Measurements from ENCODE around the gene HOXD4. TPM values are rescaled to one million over a fixed set of nuclear protein-coding genes. Genes with fewer than 3 reads are reported as not detected.

The HOXD4 gene
- total RNA-seq, 1 donor from 2014 or later = 1.0 TPM

DNA sequence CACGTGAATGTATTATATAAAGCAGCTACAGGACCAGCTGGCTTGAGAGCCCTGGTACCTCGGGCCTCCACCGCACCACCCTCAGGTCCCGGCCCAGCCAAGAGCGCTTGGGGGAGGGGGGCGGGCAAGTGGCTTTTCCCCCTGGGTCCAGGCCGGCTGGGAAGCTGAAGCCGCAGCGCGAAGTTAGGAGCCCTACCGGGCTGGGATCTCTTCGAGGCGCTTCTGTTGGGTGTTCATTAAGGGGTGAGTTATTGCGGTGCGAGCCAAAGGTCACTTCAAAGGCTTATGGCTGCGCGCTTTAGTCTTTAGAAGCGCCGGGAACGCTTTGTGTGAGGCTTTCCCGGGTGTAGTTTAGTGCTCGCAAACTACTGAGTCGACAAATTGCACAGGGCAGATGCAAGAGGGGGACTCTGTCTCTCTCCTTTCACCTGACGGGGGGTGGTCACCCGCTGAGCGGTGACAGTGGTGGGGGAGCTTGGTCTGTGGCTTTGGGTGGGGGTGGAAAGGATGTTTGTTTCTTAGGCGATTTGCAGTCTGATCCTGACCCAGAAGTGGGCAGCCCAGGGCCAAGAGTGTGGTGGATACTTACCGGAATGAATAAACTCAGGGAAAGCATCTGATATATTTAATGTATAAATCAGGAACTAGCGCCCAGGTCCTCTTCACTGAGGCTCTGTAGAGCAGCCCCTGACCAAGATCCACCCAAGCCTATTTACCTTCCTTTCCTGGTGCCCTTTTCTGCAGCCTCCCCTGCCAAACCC is 11.7 kb downstream of the HOXD4 start:
- peaks cover 53 to 82% (median 55%) of the 10 kb centered on the region in 3 donors for H3K27me3 ChIP-seq (ENCODE audit: control insufficient read depth in 3 of 3, insufficient read depth in 3 of 3, low read length in 3 of 3)

DNA sequence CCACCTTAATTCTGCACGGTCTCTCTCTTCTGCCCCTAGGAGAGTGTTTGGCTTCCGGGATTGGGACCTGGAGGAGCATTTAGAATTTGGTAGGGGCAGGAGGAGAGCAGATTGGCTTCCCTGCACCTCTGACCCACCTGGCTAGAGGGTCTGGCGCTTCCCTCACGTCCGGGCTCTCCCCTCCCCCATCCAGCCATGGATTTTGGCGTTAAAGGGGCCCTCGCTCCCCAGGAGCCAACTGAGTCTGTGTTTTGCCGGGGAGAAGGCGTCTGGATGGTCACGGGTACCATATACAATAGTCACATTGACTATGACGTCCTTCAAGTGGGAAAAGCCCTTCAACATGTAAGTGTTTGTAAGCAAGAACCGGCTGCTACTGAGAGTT is 12.3 kb downstream of the HOXD4 start:
- Histone ChIP-seq H3K9me3 (ENCODE audit: control insufficient read depth in 3 of 3, low read length in 3 of 3) (no peaks in the 10 kb centered on the region), H3K27me3 (ENCODE audit: control insufficient read depth in 3 of 3, insufficient read depth in 3 of 3, low read length in 3 of 3) (peaks cover 50 to 77% (median 55%) of the 10 kb centered on the region in 3 donors), H3K4me1 (ENCODE audit: control insufficient read depth in 3 of 3, insufficient read depth in 3 of 3, low read length in 3 of 3) (peaks cover 14 to 19% (median 15%) of the 10 kb centered on the region in 3 donors), H3K9ac (ENCODE audit: low read depth in 1 of 3, low read length in 3 of 3) (no peak overlapping the region), H3K4me3 (ENCODE audit: low read length in 3 of 3) (no peak overlapping the region), H3K27ac (ENCODE audit: low read depth, low read length) (no peak overlapping the region), H3K36me3 (ENCODE audit: control insufficient read depth in 3 of 3, insufficient read depth in 3 of 3, low read length in 3 of 3) (no peaks in the 10 kb centered on the region)

More for the DNA sequence above, 11.7 kb downstream of the HOXD4 start:
- Histone ChIP-seq H3K27ac (ENCODE audit: low read depth, low read length) (no peak overlapping the region), H3K4me1 (ENCODE audit: control insufficient read depth in 3 of 3, insufficient read depth in 3 of 3, low read length in 3 of 3) (peaks cover 14 to 19% (median 15%) of the 10 kb centered on the region in 3 donors), H3K9ac (ENCODE audit: low read depth in 1 of 3, low read length in 3 of 3) (no peak overlapping the region), H3K36me3 (ENCODE audit: control insufficient read depth in 3 of 3, insufficient read depth in 3 of 3, low read length in 3 of 3) (no peaks in the 10 kb centered on the region), H3K4me3 (ENCODE audit: low read length in 3 of 3) (no peak overlapping the region), H3K9me3 (ENCODE audit: control insufficient read depth in 3 of 3, low read length in 3 of 3) (no peaks in the 10 kb centered on the region)

DNA sequence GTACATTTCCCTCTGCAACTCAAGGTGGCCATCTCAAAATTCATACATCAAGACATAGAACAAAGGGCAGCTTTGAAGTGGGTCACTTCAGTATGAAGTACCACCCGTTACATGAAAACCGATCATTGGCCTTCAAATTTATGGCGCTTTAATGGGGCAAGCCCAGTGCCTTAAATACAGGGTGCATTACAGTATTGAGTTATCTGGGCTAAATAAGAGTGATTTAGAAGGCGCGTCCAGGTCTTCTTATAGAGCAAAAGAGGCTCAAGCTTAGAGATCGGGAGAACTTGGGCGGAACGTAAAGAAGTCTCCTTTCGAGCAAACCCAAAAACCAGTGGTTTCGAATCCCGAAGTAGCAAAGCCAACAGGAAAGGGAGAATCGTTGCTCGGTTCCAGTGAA is 12.9 kb downstream of the HOXD4 start:
- Histone ChIP-seq H3K9ac (ENCODE audit: low read depth in 1 of 3, low read length in 3 of 3) (no peak overlapping the region), H3K27me3 (ENCODE audit: control insufficient read depth in 3 of 3, insufficient read depth in 3 of 3, low read length in 3 of 3) (peaks cover 49 to 76% (median 54%) of the 10 kb centered on the region in 3 donors), H3K9me3 (ENCODE audit: control insufficient read depth in 3 of 3, low read length in 3 of 3) (no peaks in the 10 kb centered on the region), H3K27ac (ENCODE audit: low read depth, low read length) (no peak overlapping the region), H3K4me3 (ENCODE audit: low read length in 3 of 3) (no peak overlapping the region), H3K36me3 (ENCODE audit: control insufficient read depth in 3 of 3, insufficient read depth in 3 of 3, low read length in 3 of 3) (no peaks in the 10 kb centered on the region), H3K4me1 (ENCODE audit: control insufficient read depth in 3 of 3, insufficient read depth in 3 of 3, low read length in 3 of 3) (peaks cover 14 to 19% (median 15%) of the 10 kb centered on the region in 3 donors)

DNA sequence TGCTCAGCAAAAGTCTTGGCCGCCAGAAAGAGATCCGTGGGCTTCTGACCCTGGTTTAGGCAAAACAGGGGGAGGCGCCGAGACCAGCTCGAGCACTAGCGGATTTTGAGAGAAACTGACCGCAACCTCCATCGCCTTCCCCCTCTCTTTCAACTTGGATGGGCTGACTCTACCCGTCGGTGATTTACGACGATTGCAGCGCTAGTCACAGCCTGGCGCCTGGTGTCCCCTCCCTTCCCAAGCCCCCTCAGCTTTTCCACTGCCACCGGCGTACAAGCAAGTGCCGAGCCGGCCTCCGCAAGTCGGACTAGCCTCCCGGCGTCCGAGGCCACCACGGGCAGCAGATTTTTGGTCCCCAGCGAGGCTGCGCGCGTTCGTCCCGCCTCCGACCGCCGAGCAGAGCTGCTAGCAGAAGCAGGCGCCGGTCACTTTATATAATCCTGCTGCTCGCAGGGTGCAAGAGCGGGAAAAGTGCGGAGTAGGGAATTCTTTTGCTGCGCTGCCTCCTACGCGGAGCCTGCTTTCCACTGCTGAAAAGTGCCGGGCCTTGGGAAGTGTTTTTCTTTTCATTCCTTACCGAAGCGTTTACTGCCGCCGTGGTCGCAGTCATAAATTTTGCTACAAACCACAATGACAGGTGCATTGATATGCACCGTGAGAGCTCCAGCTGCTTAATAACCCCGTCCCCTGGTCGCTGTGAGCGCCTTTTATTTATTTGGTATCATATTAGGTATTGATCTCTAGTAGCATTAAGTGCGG is 13.4 kb downstream of the HOXD4 start:
- Histone ChIP-seq H3K27me3 (ENCODE audit: control insufficient read depth in 3 of 3, insufficient read depth in 3 of 3, low read length in 3 of 3) (peaks cover 43 to 76% (median 50%) of the 10 kb centered on the region in 3 donors), H3K9ac (ENCODE audit: low read depth in 1 of 3, low read length in 3 of 3) (no peak overlapping the region), H3K36me3 (ENCODE audit: control insufficient read depth in 3 of 3, insufficient read depth in 3 of 3, low read length in 3 of 3) (no peaks in the 10 kb centered on the region), H3K4me1 (ENCODE audit: control insufficient read depth in 3 of 3, insufficient read depth in 3 of 3, low read length in 3 of 3) (peaks cover 12 to 14% (median 13%) of the 10 kb centered on the region in 3 donors), H3K27ac (ENCODE audit: low read depth, low read length) (no peak overlapping the region), H3K9me3 (ENCODE audit: control insufficient read depth in 3 of 3, low read length in 3 of 3) (no peaks in the 10 kb centered on the region), H3K4me3 (ENCODE audit: low read length in 3 of 3) (peak overlapping the region in 1 of 3 donors; percentile 6)

DNA sequence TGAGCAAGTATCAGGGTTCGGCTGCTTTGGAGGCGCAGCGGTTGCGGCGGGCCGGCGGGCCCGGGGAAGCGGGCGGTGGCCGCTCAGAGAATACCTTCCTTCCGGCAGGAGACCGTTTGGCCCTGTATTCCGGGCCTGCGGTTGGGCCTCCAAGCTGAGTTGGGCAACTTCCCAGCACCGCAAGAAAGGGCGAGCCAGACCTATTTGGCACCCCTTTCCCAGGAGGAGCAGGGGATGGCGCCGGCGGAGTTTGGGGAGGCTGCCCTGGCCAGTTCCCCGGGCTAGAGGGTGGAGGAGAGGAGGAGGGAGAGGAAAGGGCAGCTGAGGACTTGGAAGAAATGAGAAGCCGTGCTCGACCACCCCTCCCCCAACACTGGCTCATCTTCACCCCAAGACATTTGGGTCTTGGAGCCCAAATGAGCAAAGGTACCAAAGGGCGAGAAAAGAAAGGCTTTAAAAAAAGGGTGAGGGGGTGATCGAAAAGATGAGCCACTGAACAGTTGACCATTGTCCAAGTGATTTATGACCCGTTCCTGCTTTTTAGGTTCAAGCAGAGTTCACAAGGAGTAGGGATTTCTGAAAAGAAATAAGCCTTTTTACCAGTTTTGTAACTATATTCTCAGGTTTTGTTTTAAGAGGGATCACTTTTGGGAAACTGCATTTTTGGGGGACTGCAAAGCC is 14.2 kb downstream of the HOXD4 start:
- no peak overlapping the region for H3K9ac ChIP-seq (ENCODE audit: low read depth in 1 of 3, low read length in 3 of 3)
- no peaks in the 10 kb centered on the region for H3K36me3 ChIP-seq (ENCODE audit: control insufficient read depth in 3 of 3, insufficient read depth in 3 of 3, low read length in 3 of 3)
- H3K9me3 ChIP-seq (ENCODE audit: control insufficient read depth in 3 of 3, low read length in 3 of 3) = no peaks in the 10 kb centered on the region
- H3K27me3 ChIP-seq (ENCODE audit: control insufficient read depth in 3 of 3, insufficient read depth in 3 of 3, low read length in 3 of 3) = peaks cover 40 to 75% (median 42%) of the 10 kb centered on the region in 3 donors
- no peak overlapping the region for H3K27ac ChIP-seq (ENCODE audit: low read depth, low read length)
- H3K4me1 ChIP-seq (ENCODE audit: control insufficient read depth in 3 of 3, insufficient read depth in 3 of 3, low read length in 3 of 3) = peaks cover 5 to 14% (median 6%) of the 10 kb centered on the region in 3 donors
- no peak overlapping the region for H3K4me3 ChIP-seq (ENCODE audit: low read length in 3 of 3)

DNA sequence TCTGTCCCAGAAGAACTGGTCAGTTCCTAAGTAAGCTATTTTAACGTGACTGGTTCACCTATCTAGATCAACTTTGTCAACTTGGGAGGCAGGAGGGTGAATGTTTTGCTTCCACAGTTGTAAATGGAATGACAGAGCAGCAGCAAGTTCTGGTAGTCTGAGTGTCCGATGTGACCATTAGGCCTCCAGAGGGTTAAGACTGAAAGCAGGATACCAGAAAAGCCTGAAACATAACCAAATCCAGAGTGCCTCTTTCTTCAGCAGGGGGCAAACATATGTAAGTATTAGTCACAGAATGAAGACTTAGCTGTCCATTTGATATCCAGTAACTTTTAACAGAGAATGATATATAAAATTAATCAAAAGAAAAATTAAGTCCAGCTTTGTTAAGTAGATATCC is 14.9 kb downstream of the HOXD4 start:
- Histone ChIP-seq H3K27ac (ENCODE audit: low read depth, low read length) (no peak overlapping the region), H3K9me3 (ENCODE audit: control insufficient read depth in 3 of 3, low read length in 3 of 3) (no peaks in the 10 kb centered on the region), H3K27me3 (ENCODE audit: control insufficient read depth in 3 of 3, insufficient read depth in 3 of 3, low read length in 3 of 3) (peaks cover 35 to 75% (median 36%) of the 10 kb centered on the region in 3 donors), H3K9ac (ENCODE audit: low read depth in 1 of 3, low read length in 3 of 3) (no peak overlapping the region), H3K4me3 (ENCODE audit: low read length in 3 of 3) (no peak overlapping the region), H3K4me1 (ENCODE audit: control insufficient read depth in 3 of 3, insufficient read depth in 3 of 3, low read length in 3 of 3) (peaks cover 3 to 14% (median 5%) of the 10 kb centered on the region in 3 donors), H3K36me3 (ENCODE audit: control insufficient read depth in 3 of 3, insufficient read depth in 3 of 3, low read length in 3 of 3) (no peaks in the 10 kb centered on the region)

DNA sequence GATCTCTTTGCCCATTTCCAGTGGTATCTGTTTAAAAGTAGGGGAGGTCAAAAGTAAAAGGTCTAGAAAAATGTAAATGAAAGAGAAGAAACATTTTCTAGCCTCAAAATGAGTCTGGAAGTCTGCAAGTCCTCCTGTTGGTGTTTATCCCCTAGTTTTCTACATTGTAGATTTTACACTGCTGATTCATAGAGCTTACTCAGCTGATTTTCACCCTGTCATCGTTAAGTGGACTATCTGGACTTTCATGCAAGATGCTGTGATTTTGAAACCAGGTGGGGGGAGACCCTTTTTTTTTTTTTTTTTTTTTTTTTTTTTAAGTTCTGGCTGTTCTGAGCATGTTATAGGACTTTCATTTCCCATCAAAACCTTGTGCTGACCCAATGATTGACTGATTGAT is 16.0 kb downstream of the HOXD4 start:
- Histone ChIP-seq H3K4me3 (ENCODE audit: low read length in 3 of 3) (no peak overlapping the region), H3K9me3 (ENCODE audit: control insufficient read depth in 3 of 3, low read length in 3 of 3) (no peaks in the 10 kb centered on the region), H3K9ac (ENCODE audit: low read depth in 1 of 3, low read length in 3 of 3) (no peak overlapping the region), H3K27ac (ENCODE audit: low read depth, low read length) (no peak overlapping the region), H3K36me3 (ENCODE audit: control insufficient read depth in 3 of 3, insufficient read depth in 3 of 3, low read length in 3 of 3) (no peaks in the 10 kb centered on the region), H3K27me3 (ENCODE audit: control insufficient read depth in 3 of 3, insufficient read depth in 3 of 3, low read length in 3 of 3) (peaks cover 35 to 76% (median 38%) of the 10 kb centered on the region in 3 donors), H3K4me1 (ENCODE audit: control insufficient read depth in 3 of 3, insufficient read depth in 3 of 3, low read length in 3 of 3) (peaks cover 0 to 6% (median 3%) of the 10 kb centered on the region in 3 donors)

DNA sequence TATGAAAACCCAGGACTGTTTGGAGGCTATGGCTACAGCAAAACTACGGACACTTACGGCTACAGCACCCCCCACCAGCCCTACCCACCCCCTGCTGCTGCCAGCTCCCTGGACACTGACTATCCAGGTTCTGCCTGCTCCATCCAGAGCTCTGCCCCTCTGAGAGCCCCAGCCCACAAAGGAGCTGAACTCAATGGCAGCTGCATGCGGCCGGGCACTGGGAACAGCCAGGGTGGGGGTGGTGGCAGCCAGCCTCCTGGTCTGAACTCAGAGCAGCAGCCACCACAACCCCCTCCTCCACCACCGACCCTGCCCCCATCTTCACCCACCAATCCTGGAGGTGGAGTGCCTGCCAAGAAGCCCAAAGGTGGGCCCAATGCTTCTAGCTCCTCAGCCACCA is 17.8 kb downstream of the HOXD4 start:
- no peaks in the 10 kb centered on the region for H3K9me3 ChIP-seq (ENCODE audit: control insufficient read depth in 3 of 3, low read length in 3 of 3)
- no peaks in the 10 kb centered on the region for H3K36me3 ChIP-seq (ENCODE audit: control insufficient read depth in 3 of 3, insufficient read depth in 3 of 3, low read length in 3 of 3)
- H3K4me3 ChIP-seq (ENCODE audit: low read length in 3 of 3) = no peak overlapping the region
- H3K9ac ChIP-seq (ENCODE audit: low read depth in 1 of 3, low read length in 3 of 3) = no peak overlapping the region
- peaks cover 23 to 71% (median 35%) of the 10 kb centered on the region in 3 donors for H3K27me3 ChIP-seq (ENCODE audit: control insufficient read depth in 3 of 3, insufficient read depth in 3 of 3, low read length in 3 of 3)
- H3K27ac ChIP-seq (ENCODE audit: low read depth, low read length) = no peak overlapping the region
- peaks cover 0 to 5% (median 3%) of the 10 kb centered on the region in 3 donors for H3K4me1 ChIP-seq (ENCODE audit: control insufficient read depth in 3 of 3, insufficient read depth in 3 of 3, low read length in 3 of 3)

DNA sequence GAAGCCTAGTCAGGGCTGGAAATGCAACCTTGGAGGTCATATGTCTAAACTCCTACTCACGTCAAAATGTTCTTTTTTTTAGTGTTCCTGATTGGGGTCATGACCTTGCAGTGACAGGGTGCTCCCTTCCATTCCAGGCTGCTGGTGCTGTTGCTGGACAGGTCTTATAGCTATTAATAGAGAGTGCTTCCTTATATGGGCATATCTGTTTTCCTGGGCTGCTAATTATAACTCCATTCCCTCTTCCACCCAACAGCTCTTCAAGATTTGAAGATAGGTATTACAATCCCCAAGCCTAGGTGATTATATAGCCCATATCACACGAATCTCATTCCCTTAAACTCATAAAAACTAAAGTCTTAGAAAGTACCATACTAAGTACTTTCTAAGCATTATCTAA is 18.4 kb downstream of the HOXD4 start:
- no peak overlapping the region for H3K4me3 ChIP-seq (ENCODE audit: low read length in 3 of 3)
- no peaks in the 10 kb centered on the region for H3K9me3 ChIP-seq (ENCODE audit: control insufficient read depth in 3 of 3, low read length in 3 of 3)
- H3K36me3 ChIP-seq (ENCODE audit: control insufficient read depth in 3 of 3, insufficient read depth in 3 of 3, low read length in 3 of 3) = no peaks in the 10 kb centered on the region
- H3K4me1 ChIP-seq (ENCODE audit: control insufficient read depth in 3 of 3, insufficient read depth in 3 of 3, low read length in 3 of 3) = peaks cover 0 to 5% (median 3%) of the 10 kb centered on the region in 3 donors
- no peak overlapping the region for H3K27ac ChIP-seq (ENCODE audit: low read depth, low read length)
- no peak overlapping the region for H3K9ac ChIP-seq (ENCODE audit: low read depth in 1 of 3, low read length in 3 of 3)
- peaks cover 18 to 71% (median 34%) of the 10 kb centered on the region in 3 donors for H3K27me3 ChIP-seq (ENCODE audit: control insufficient read depth in 3 of 3, insufficient read depth in 3 of 3, low read length in 3 of 3)
